GM21529 (cell line): ENCODE data around the gene CMIP.

Experiments
- ATAC-seq: cut with Tn5 transposase; IDR thresholded peaks from one replicate; pipeline ENCODE4 v1.9.1; 2021; ENCODE audit not compliant: unreplicated experiment

Gene CMIP

GRCh38 chr16:81595629-81596292, 151.2 kb downstream of the CMIP start:
- no peak for ATAC-seq

GRCh38 chr16:81597079-81597658, 152.6 kb downstream of the CMIP start:
- ATAC-seq = no peak

DNA sequence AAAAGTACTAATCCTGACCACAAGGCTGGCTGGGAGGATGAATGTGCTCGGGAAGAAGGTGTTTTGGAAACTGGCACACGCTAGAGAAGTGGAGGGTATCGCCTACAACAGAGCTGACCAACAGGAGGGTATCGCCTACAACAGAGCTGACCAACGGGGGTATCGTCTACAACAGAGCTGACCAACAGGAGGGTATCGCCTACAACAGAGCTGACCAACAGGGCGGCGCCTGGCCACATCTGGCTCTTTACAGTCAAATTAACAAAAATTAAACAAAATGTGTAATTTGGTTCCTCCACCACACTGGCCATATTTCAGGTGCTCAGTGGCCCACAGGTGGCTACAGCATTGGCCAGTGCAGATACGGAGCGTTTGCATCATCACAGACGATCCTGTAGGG, 153.5 kb downstream of the CMIP start:
- ATAC-seq = no peak

DNA sequence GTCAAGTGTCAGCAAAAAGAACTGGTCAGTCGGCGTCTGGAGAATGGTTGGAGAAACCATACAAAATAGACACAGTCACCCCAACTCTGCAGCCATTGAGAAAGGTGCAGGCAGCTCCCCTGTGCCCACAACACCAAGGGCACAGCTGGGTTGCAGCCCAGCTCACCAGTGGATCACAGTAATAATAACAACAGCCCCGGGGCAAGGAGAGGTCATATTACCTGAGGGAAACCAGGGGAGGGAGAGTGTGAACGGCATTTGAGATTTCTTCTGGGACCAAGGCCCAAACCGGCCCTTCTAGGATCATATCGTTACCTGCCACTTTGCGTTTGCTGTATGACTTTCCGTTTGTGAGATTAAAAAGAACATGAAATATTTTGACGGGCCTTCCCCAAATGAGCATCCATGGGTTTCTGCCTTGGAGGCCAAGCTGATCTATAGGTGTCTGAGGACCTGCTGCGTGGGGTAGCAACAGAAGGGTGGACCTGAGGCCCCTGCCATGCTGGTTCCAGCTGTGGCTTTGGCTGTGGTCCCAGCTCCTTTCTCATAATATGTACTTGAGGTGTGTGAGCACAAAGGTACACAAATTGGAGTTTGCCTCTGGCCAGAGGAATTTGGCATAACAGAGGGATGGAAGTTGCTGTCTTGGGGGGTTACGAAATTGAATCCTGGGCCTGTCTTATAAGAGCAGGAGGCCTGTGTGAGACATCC, 154.6 kb downstream of the CMIP start:
- no peak for ATAC-seq

- no peak for ATAC-seq
Observed at GRCh38 chr16:81600275-81600674, 155.7 kb downstream of the CMIP start.

GRCh38 chr16:81601008-81601428, 156.4 kb downstream of the CMIP start:
- no peak for ATAC-seq

GRCh38 chr16:81601601-81602255, 157.1 kb downstream of the CMIP start:
- ATAC-seq = no peak

- no peak for ATAC-seq
Observed at GRCh38 chr16:81602256-81602776, 157.7 kb downstream of the CMIP start.

DNA sequence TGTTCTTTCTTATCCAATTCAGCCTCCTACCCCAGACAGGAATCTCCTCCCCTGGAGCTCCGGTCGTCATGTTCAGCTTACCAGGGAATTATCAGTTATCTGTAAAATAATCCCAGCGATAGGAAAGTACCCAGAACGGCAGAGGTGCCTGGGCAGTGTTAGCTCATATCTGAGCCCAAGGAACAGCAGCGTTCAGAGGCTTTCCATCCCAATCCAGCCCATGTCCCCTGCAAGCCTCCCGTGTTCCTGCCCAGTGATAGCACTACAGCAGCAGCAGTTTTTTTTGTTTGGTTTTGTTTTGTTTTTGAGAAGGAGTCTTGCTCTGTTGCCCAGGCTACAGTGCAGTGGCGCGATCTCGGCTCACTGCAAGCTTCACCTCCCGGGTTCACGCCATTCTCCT, 158.2 kb downstream of the CMIP start:
- no peak for ATAC-seq

- ATAC-seq = no peak
Observed at GRCh38 chr16:81604960-81605383, 160.4 kb downstream of the CMIP start.

- ATAC-seq = no peak
Observed at GRCh38 chr16:81606039-81606438, 161.4 kb downstream of the CMIP start.

DNA sequence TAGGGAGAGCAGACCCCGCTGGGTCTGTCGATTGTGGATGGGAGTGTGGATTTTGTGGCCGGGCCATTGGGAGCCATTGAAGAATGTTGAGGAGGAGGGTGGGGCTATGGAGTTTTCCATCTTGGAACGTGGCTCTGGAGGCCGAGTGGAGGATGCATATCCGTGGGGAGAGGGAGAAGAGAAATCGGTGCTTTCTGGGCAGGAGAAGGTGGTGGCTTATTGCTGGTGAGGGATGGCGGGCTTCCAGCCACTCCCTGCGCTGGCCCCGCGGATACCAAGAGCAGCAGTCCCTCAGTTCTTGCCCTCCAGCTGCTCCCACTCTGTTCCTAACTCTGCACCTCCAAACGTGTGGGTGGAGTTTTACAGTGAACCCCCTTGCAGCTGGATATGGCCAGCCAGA, 162.4 kb downstream of the CMIP start:
- no peak for ATAC-seq

DNA sequence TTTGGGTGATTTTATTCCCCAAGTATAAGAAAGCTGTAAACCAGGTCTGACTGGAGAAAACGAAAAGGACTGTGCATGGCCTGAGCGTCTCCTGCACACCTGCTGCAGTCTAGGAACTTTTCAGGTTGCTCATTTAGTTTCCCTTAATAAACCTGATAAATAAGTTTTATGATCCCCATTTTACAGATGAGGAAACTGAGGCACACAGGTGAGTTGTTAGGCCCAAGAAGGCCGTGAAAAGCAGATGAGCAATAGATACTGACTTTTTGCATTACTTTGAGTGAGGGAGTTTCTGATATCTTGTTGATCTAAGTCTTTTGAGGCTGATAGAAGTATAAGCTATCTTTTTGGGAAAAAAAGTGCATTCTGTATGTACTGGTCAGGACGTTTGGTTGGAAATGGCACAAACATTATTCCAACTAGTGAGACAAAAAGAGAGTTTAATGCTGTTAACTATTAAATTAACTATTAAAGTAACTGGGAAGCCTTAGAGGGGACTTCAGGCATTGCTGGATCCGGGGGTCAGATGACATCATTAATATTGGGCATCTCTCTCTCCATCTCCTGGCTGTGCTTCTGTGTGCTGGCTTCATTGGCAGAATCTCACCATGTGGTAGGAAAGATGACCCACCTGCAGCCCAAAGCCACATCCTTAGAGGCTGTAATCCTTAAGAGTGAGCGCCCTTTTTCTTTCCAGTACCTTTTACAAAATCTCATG, 163.4 kb downstream of the CMIP start:
- no peak for ATAC-seq

- ATAC-seq = no peak
Observed at GRCh38 chr16:81608523-81609209, 164.1 kb downstream of the CMIP start.

DNA sequence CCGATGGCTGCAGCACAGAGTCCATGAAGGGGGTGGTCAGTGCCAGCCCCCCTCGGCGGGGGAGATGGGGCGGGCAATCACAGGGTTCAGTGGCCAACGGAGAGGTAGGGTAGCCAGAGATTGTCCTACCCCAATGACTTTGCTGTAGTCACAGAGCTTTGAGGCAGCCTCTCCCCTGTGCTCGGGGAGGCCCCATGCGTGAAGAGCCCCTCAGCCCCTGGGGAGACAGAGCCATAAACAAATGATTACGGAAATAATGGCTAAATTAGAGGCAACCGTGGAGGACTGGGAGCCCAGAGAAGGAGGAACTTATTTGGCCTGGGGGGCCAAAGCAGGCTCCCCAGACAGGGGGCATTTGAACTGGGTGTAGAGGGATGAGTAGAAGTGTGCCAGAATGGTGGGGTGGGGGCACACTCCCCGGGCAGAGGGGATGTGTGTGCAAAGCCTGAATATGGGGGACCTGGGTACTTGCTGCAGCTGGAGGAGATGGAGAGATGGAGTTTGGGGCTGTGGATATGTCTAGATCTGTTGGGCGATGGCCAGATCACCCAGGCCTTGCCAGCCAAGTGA, 164.8 kb downstream of the CMIP start:
- no peak for ATAC-seq

DNA sequence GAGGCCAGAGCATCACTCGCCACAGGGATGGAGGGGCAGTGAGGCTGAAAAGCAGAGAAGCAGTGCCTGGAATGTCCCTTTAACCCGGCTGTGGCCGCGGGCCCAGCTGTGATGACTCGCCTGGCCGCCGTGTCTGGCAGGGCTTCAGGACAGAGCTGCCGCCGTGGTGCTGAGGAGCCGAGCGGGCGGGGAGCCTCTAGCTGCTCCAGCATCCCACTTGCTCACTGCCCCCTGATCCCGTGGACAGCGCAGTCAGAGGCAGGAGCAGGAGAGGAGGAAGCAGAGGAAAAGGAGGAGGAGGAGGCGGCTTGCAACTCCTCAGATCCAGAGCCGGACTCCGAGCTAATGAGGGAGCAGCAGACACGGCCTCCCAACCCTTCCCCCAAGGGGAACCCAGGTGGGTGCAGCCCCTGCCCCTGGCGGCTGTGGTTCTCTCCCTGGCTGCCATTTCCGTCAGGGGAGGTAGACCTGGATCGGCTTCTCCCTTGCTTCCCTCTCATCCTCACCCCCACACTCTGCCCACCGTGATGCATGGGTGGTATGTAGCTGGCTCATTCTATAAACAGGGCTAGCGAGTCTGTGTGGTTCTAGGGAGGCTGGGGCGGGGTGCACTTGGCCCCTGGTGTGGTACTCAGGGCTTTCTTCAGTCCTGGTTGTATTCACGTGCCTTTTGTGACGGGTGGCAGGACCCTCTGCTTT, 165.7 kb downstream of the CMIP start:
- ATAC-seq = no peak

DNA sequence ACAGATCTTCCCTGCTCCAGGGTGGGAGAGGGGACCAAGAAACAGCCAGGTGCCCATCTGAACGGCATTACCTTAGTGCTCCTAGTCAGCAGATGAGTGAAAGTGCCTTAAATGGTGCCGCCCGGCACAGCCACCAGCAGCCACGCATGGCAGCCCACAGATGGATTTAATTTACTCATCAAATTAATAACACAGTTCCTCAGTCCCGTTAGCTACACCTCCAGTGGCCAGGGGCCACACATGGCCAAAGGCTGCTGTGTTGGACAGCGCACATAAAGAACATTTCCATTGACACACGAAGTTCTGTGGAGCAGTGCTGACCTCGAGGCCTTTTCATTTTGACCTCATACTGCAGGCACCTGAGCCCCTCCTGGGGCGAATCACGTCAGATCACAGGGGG, 166.3 kb downstream of the CMIP start:
- no peak for ATAC-seq

DNA sequence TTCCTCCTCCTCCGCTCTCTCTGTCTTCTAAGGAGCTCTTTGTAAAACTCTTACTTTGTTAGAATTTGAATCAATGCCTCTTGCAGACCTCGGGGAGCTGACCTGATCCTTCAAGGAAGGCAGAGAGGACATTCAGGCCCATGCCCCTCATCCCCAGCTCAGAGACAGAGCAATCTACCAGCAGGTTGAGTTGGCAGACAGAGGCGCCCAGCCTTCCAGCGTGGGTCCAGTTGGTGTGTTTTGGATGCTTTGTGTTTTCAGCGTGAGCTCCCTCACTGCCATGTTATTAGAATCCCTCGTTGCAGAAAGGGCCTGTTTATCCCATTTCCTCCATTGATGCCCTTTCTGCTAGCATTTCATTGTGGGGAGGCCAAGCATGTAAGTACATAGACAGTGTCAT, 167.1 kb downstream of the CMIP start:
- no peak for ATAC-seq

- no peak for ATAC-seq
Observed at GRCh38 chr16:81612351-81613163, 167.9 kb downstream of the CMIP start.
